HEK293 (cell line): ENCODE measurements around the gene POLK.

Experiments
- CTCF ChIA-PET: fragments of 350-600 bp; formaldehyde crosslinking; extraction: SDS; loops from one replicate; lab custom pipeline; 2021; ENCODE audit warnings: antibody characterized with exemption; lab: Yijun Ruan, JAX
- POLR2A ChIA-PET: fragments of 300-600 bp; formaldehyde crosslinking; extraction: SDS; loops from one replicate; lab custom pipeline; 2020; ENCODE audit warnings: antibody characterized with exemption, inconsistent platforms; lab: Yijun Ruan, JAX
- H3K27ac ChIP-seq: fragments of 200-500 bp; sonication (Bioruptor generic); 2 replicates; pipeline ENCODE4 v1.5.1; 2014; ENCODE audit warnings: low read depth, low read length, control low read depth, inconsistent platforms; ENCODE audit errors: extremely low read depth
- H3K36me3 ChIP-seq, 2 experiments: fragments of 200-500 bp in 1 of 2; sonication (Bioruptor generic) in 1 of 2; 1 replicate in 1 of 2; 2 replicates in 1 of 2; pipeline ENCODE4 v1.5.1; 2014 to 2017; ENCODE audit warnings: inconsistent platforms in 2 of 2, low read length in 2 of 2; ENCODE audit not compliant: control insufficient read depth in 2 of 2, insufficient read depth in 1 of 2
- H3K4me1 ChIP-seq: fragments of 200-500 bp; sonication (Bioruptor generic); 2 replicates; pipeline ENCODE4 v1.5.1; 2014; ENCODE audit warnings: mild to moderate bottlenecking, low read length, inconsistent platforms; ENCODE audit not compliant: control insufficient read depth, insufficient read depth
- H3K4me3 ChIP-seq: 2 replicates; pipeline ENCODE4 v1.5.1; 2011; ENCODE audit warnings: low read depth, mild to moderate bottlenecking, control low read depth, low read length, moderate library complexity
- H3K9me3 ChIP-seq: fragments of 200-500 bp; sonication (Bioruptor generic); 2 replicates; pipeline ENCODE4 v1.5.1; 2014; ENCODE audit warnings: low read depth, low read length, inconsistent platforms; ENCODE audit not compliant: control insufficient read depth, insufficient read depth
- BCL11A ChIP-seq: fragments of 450-650 bp; formaldehyde crosslinking; IDR thresholded peaks from 2 replicates; pipeline ENCODE4 v1.5.1; 2016; ENCODE audit warnings: low read depth, missing biosample characterization, missing genetic modification characterization
- EGR2 ChIP-seq: fragments of 450-650 bp; formaldehyde crosslinking; IDR thresholded peaks from 2 replicates; pipeline ENCODE4 v1.5.1; 2016; ENCODE audit warnings: low read depth, missing biosample characterization, missing genetic modification characterization
- FEZF1 ChIP-seq: fragments of 450-650 bp; formaldehyde crosslinking; IDR thresholded peaks from 2 replicates; pipeline ENCODE4 v1.5.1; 2016; ENCODE audit warnings: missing biosample characterization, missing genetic modification characterization
- KLF8 ChIP-seq: fragments of 450-650 bp; formaldehyde crosslinking; IDR thresholded peaks from 2 replicates; pipeline ENCODE4 v1.5.1; 2016; ENCODE audit warnings: missing biosample characterization, missing genetic modification characterization
- MEIS1 ChIP-seq: sonication (generic); formaldehyde crosslinking; IDR thresholded peaks from 2 replicates; pipeline ENCODE4 v1.8.1; 2022; ENCODE audit warnings: missing genetic modification reagents, mild to moderate bottlenecking, borderline replicate concordance
- SP2 ChIP-seq: fragments of 450-650 bp; formaldehyde crosslinking; IDR thresholded peaks from 2 replicates; pipeline ENCODE4 v1.5.1; 2016; ENCODE audit warnings: missing biosample characterization, missing genetic modification characterization
- ZBTB17 ChIP-seq: fragments of 450-650 bp; formaldehyde crosslinking; IDR thresholded peaks from 2 replicates; pipeline ENCODE4 v1.5.1; 2016; ENCODE audit warnings: missing biosample characterization, missing genetic modification characterization
- ZBTB7A ChIP-seq: fragments of 450-650 bp; formaldehyde crosslinking; IDR thresholded peaks from 2 replicates; pipeline ENCODE4 v1.5.1; 2016; ENCODE audit warnings: low read depth, missing biosample characterization, missing genetic modification characterization
- ZEB2 ChIP-seq: fragments of 450-650 bp; formaldehyde crosslinking; IDR thresholded peaks from 2 replicates; pipeline ENCODE4 v1.5.1; 2016; ENCODE audit warnings: missing biosample characterization, missing genetic modification characterization
- ZNF132 ChIP-seq: fragments of 450-650 bp; formaldehyde crosslinking; IDR thresholded peaks from 2 replicates; pipeline ENCODE4 v1.5.1; 2017; ENCODE audit warnings: missing biosample characterization, missing genetic modification characterization, borderline replicate concordance
- ZNF133 ChIP-seq: fragments of 450-650 bp; formaldehyde crosslinking; IDR thresholded peaks from 2 replicates; pipeline ENCODE4 v1.5.1; 2016; ENCODE audit warnings: missing biosample characterization, missing genetic modification characterization
- ZNF2 ChIP-seq: fragments of 450-650 bp; formaldehyde crosslinking; IDR thresholded peaks from 2 replicates; pipeline ENCODE4 v1.5.1; 2016; ENCODE audit warnings: missing biosample characterization, missing genetic modification characterization
- ZNF223 ChIP-seq: fragments of 450-650 bp; formaldehyde crosslinking; IDR thresholded peaks from 2 replicates; pipeline ENCODE4 v1.5.1; 2016; ENCODE audit warnings: missing biosample characterization, missing genetic modification characterization
- ZNF248 ChIP-seq: fragments of 450-650 bp; formaldehyde crosslinking; IDR thresholded peaks from 2 replicates; pipeline ENCODE4 v1.5.1; 2017; ENCODE audit warnings: missing biosample characterization, missing genetic modification characterization
- ZNF274 ChIP-seq, 2 experiments: fragments of 200-500 bp in 1 of 2; fragments of 450-650 bp in 1 of 2; sonication (Bioruptor generic) in 1 of 2; formaldehyde crosslinking in 1 of 2; IDR thresholded peaks; 2 replicates each; pipeline versions ENCODE4 v1.5.1 to v1.6.1; 2014 to 2016; ENCODE audit warnings: borderline replicate concordance in 1 of 2, inconsistent platforms in 1 of 2, low read length in 1 of 2, missing biosample characterization in 1 of 2, missing genetic modification characterization in 1 of 2
- ZNF302 ChIP-seq: fragments of 450-650 bp; formaldehyde crosslinking; IDR thresholded peaks from 2 replicates; pipeline ENCODE4 v1.5.1; 2016; ENCODE audit warnings: missing biosample characterization, missing genetic modification characterization, low read depth
- ZNF501 ChIP-seq: fragments of 450-650 bp; formaldehyde crosslinking; IDR thresholded peaks from 2 replicates; pipeline ENCODE4 v1.5.1; 2016; ENCODE audit warnings: missing biosample characterization, missing genetic modification characterization
- ZNF558 ChIP-seq: fragments of 450-650 bp; formaldehyde crosslinking; IDR thresholded peaks from 2 replicates; pipeline ENCODE4 v1.5.1; 2016; ENCODE audit warnings: missing biosample characterization, missing genetic modification characterization
- ZNF624 ChIP-seq: fragments of 450-650 bp; formaldehyde crosslinking; IDR thresholded peaks from 2 replicates; pipeline ENCODE4 v1.5.1; 2017; ENCODE audit warnings: missing biosample characterization, missing genetic modification characterization
- ZNF664 ChIP-seq: fragments of 450-650 bp; formaldehyde crosslinking; IDR thresholded peaks from 2 replicates; pipeline ENCODE4 v1.5.1; 2016; ENCODE audit warnings: missing biosample characterization, missing genetic modification characterization
- ZNF704 ChIP-seq: fragments of 450-650 bp; formaldehyde crosslinking; IDR thresholded peaks from 2 replicates; pipeline ENCODE4 v1.5.1; 2016; ENCODE audit warnings: missing biosample characterization, missing genetic modification characterization
- ZNF707 ChIP-seq: fragments of 450-650 bp; formaldehyde crosslinking; IDR thresholded peaks from 2 replicates; pipeline ENCODE4 v1.5.1; 2016; ENCODE audit warnings: missing biosample characterization, missing genetic modification characterization
- ZNF76 ChIP-seq: fragments of 450-650 bp; formaldehyde crosslinking; IDR thresholded peaks from 2 replicates; pipeline ENCODE4; 2016; ENCODE audit warnings: low read depth, missing biosample characterization, missing genetic modification characterization, borderline replicate concordance
- ZSCAN4 ChIP-seq: fragments of 450-650 bp; formaldehyde crosslinking; IDR thresholded peaks from 2 replicates; pipeline ENCODE4 v1.5.1; 2017; ENCODE audit warnings: missing biosample characterization, missing genetic modification characterization

POLK gene

DNA sequence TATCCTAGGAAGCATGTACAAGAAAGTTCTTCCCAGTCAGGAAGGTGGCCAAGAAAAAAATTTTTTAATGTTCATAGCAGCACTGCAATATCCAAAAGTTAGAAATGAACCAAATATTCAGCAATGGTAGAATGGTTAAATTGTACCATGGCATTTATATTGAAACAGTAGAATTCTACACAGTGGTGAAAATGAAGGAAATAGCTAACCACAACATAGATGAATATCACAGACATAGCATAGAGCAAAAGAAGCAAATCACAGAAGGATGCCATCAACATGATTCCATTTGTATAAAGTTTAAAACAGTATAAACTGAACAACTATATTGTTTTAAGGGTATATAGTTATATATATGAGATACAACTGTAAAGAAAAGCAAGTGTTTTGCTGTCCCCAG, 88.8 kb downstream of the POLK start:
- POLR2A ChIA-PET: no interaction called here
- CTCF ChIA-PET: no interaction called here

GRCh38 chr5:75601567-75601966, 89.9 kb downstream of the POLK start:
- ChIA-PET POLR2A (no interaction called here), CTCF (no interaction called here)
- no peak overlapping the region for H3K27ac ChIP-seq
- H3K9me3 ChIP-seq: no peaks in the 10 kb centered on the region
- TF ChIP-seq ZNF2 (no peak), ZNF704 (tag by site-specific recombination) (no peak), ZNF76 (no peak), SP2 (tag by site-specific recombination) (no peak), ZNF624 (no peak)
- TF ChIP-seq, all 188 proteins: peak for 0
- Histone ChIP-seq H3K4me3 (no peak overlapping the region), H3K4me1 (no peaks in the 10 kb centered on the region), H3K36me3 (peaks cover 4 to 18% of the 10 kb centered on the region in 2 experiments; a peak in 2 of 3 replicates)

More for the DNA sequence above, 88.8 kb downstream of the POLK start:
- Histone ChIP-seq H3K27ac (no peak overlapping the region), H3K9me3 (no peaks in the 10 kb centered on the region)
- TF ChIP-seq ZSCAN4: no peak
- TF ChIP-seq, all 188 proteins: peak for 0
- Histone ChIP-seq H3K4me1 (no peaks in the 10 kb centered on the region), H3K4me3 (no peak overlapping the region), H3K36me3 (peaks cover 4 to 24% of the 10 kb centered on the region in 2 experiments; a peak in 2 of 3 replicates)

GRCh38 chr5:75601996-75602395, 90.3 kb downstream of the POLK start:
- Histone ChIP-seq H3K27ac (no peak overlapping the region), H3K4me1 (no peaks in the 10 kb centered on the region), H3K4me3 (no peak overlapping the region)
- TF ChIP-seq ZBTB17 (tag by site-specific recombination) (no peak), ZNF664 (tag by site-specific recombination) (no peak), KLF8 (no peak), EGR2 (tag by site-specific recombination) (no peak), ZNF133 (tag by site-specific recombination) (no peak)
- TF ChIP-seq, all 188 proteins: peak for 0
- ChIA-PET POLR2A (no interaction called here), CTCF (no interaction called here)
- peaks cover 4 to 15% of the 10 kb centered on the region in 2 experiments; a peak in 2 of 3 replicates for H3K36me3 ChIP-seq
- no peaks in the 10 kb centered on the region for H3K9me3 ChIP-seq

DNA sequence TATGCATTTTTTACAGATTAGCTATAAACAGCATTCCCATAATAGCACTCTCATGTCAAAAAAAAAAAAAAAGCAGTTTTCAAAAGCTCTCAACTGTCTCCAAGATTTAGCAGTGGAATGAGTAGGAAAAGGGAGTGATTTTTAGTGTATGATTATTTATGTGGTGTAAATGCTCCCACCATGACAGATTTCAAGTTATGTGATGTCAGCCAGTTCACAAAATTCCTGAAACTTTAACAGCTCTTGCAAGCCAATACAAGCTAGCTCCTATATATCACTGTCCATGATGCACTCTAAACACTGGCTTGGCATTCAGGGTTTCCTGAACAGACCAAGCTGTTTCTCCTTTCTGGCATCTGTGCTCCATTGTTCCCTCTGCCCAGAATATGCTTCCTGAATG, 91.7 kb downstream of the POLK start:
- Histone ChIP-seq H3K4me1 (no peaks in the 10 kb centered on the region), H3K9me3 (no peaks in the 10 kb centered on the region), H3K4me3 (no peak overlapping the region), H3K27ac (no peak overlapping the region), H3K36me3 (peaks cover 0 to 15% of the 10 kb centered on the region in 2 experiments; a peak in 2 of 3 replicates)
- ChIA-PET CTCF (interaction anchor here (0.6 kb wide), 2 partner anchors 363 to 841 kb away, joined by 3 to 4 read pairs; no protein-coding TSS in a partner anchor), POLR2A (no interaction called here)
- TF ChIP-seq ZNF274 (IDR thresholded peaks at IDR 0.05; ENCODE audit: low read length) (no peak), ZNF274 (tag by site-specific recombination; IDR thresholded peaks at IDR 0.05; ENCODE audit: borderline replicate concordance) (no peak), BCL11A (tag by site-specific recombination) (no peak), ZNF558 (tag by site-specific recombination) (no peak), ZNF223 (no peak), MEIS1 (CRISPR knock-in tag) (no peak), ZEB2 (tag by site-specific recombination) (no peak), ZNF2 (no peak), ZNF707 (tag by site-specific recombination) (no peak), FEZF1 (tag by site-specific recombination) (no peak), ZNF501 (tag by site-specific recombination) (no peak), ZBTB7A (no peak), ZNF132 (tag by site-specific recombination) (no peak), ZNF302 (tag by site-specific recombination) (no peak), ZNF248 (tag by site-specific recombination) (no peak)
- TF ChIP-seq, all 188 proteins: peak for 0
